Measurements from ENCODE around the gene LEMD2.

LEMD2 gene

DNA sequence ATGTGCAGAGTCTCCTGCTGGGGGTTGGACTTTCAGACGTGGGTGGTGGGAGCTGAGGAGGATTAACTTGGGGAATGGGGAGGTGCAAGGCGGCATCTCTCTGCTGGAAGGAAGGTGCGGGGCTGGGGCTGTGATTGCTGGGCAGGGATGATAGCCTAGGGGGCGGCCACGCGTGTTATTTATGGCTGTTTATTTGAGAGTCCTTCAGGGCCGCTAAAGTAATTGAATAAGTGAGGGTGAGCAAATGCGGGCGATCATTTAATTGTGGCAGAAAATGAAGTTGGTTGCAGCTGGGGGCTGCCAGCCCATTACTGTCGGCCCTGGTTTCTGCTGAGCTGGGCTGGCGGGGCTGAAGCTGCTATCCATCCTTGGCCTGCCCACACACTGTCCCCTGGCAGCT lies 34.7 kb downstream of the LEMD2 start:
- no peak for DNase-seq

DNA sequence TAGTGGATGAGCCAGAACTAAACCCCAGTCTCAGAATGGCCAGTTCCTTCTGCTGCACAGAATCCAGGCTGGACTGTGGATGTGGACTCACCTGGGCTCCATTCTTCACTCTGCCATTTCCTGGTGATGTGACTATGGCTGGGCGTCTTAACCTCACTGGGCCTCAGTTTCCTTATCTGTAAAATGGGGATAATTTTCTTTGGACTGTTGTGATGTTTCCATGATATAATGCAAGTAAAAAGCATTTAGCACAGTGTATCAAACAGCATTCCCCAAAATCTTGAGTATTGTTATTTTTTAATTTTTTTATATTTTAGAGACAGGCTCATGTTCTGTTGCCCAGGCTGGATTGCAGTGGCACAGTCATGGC lies 36.3 kb downstream of the LEMD2 start:
- no peak for DNase-seq

DNA sequence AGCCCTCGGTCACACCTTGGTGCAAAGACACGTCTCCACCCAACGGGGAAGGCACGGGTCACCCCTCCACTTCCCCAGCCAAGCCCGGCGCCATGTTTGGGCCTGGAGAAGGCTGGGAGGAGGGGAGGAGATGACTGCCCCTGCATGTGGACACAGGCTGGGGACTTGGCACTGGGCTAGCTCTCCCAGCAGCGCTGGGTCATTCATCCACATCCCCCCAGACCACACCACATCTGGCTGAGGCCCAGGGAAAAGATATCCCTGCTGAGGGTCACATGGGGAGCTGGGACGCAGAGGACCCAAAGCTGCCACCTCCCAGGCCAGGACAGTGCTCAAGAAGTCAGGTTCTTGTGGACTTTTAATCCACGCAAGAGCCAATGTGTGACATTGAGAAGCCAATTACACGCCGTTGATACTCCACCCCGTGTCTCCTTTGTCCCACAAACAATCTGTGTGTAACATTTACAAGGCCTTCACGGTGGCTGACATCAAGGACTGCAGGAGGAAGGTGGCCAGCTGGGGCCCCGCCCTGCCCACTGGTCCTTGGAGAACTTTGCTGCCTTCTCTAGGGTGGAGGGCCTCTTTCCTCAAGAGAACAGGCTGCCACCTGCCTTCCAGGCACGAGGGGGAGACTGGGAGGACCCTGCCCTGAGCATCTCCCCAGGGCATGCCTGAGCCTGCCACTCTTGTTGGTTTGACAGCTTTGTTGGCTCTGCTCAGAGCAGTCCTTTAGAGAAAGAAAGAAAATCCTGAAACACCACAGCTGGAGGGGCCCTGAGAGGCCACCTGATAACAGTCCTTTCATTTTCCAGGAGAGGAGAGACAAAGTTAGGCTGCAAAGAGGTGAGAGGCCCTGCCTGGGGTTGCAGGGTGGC lies 36.9 kb downstream of the LEMD2 start:
- no peak for DNase-seq

DNA sequence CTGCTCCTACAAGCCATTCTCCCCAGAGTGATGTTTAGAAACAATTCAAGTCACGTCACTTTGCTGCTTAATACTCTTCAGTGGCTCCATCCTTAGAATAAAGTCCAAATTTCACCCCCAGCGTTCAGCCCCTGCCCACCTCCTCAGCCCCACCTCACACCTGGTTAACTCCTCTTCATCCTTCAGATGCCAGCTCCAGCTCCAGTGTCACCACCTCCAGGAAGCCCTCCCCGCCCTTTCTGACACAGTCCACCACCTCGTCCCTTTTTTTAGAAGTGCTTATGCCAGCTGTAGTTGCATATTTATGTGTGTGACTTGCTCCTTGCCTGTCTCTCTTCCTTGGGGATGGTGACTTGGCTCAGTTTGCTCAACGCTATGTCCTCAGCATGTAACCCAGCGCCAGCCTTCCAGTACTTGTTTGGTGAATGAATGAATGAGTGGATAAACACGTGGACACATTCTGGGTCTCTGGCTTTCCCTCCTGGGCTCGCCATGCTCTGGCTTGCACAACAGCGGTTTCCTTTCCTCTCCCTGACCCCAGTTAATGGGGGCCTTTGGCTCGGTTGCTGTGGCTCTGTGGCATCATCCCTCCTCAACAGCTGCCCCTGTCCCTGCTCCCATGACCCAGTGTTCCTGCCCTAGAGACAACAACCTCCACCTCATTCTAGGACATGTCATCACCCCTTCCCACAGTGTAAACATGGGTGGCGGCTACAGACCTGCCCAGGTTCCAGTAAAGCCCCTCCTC lies 38.5 kb downstream of the LEMD2 start:
- DNase-seq = no peak

DNA sequence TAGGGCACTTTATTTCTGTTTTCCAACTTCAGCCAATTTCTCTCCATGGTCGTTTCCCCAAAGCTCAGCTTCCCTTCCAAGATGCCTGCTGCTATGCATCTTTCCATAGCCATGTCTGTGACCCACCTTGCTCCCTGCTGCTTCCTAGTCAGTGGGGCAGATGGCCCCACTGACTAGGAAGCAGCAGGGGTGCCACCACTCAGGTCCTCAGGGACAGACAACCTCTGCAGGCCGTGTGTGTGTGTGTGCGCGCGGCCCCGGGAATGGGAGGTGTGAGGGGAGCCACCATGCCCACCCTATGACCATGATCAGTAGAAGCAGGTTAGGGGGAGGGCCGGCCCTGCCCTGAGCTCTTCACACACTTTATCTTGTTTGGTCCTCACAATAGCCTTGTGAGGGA lies 39.5 kb downstream of the LEMD2 start:
- no peak for DNase-seq

DNA sequence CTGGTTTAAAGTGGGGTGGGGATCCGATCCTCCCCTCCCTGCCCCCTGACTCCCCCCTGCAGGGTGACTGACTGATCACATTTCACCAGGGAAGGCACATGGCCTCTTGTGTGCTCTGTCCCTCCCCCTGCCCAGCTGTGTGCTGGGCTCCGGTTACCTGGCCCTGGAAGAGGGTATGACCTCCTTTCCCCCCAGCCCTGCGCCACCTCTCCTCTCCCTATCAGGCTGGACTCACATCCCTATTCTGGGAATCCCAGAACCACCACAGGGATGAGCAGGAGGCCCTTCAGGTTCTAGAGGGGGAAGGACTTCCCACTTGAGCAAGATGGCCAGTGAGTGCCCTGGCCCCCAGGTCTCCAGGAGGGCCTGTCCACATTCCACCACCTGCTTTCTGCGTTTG lies 40.1 kb downstream of the LEMD2 start:
- no peak for DNase-seq

DNA sequence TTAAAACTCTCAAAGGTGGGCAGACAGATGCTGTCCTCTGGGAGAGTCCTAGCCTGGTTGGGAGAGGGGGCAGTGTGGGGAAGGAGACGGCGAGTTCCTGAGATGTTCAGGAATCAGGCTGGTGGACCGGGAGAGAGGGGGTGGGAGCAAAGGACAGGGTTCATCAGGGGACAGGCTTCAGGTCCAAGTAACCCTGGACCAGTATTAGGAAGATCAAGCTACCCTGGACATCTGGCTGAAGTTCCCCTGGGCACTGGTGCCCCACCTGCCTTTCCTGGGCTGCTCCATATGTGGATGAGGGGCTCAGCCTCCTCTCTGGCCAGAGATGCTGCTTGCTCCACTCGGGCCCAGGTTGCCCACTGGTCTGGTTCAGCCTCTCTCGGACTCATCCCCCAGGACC lies 41.1 kb downstream of the LEMD2 start:
- no peak for DNase-seq

DNA sequence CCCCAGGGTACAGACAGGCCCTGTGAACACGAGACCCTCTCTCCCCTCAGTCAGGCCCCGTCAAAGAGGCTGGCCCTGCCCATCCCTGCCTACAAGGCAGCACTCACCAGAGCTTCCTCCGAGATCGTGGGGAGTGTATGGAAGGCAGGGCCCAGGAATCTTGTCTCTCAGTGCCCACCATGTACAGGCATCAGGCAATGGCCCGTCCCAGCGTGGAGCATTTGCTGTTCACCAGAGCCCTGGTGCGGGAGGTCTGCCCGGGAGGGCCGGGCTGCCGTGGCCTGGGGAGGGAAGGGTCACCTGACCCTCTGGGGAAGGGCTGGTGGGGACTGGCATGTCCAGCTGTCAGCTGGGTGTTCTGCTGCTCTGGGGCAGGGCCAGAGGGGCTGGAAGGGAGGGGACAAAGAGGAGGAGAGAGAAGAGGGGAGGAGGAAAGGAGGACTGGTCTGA lies 42.3 kb downstream of the LEMD2 start, which contains the start of gene IP6K3:
Gene IP6K3, minus strand, starts transcription at position 255 of the 450 bp plus-strand sequence. CDS start 11,429 bp downstream, outside the sequence.
- no peak for DNase-seq

DNA sequence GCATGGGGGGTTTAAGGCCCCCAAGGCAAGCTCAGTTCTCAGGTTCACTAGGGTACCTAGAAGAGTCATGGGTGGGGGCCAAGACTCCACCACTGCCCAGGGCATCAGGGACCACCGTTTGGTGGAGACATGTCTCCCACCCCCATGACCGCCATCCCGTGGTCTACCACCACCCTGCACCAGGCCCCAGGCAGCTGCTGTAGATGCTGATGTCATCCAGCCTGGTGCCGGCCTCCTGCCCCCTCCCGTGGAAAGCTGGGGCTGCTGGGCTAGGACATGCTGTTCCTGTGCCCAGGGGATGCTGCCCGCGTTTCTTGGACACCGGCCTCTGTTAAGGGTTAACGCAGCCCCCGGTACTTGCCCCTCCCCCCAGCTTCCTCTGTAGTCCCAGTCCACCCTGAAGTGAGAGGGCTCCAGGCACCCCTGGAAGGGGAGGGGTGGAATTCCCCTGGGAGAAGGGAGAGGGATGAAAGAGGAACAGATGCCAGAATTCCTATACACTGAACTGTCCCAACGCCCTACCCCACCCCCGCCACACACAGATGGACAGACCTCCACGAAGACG lies 42.8 kb downstream of the LEMD2 start:
- peak; percentile 61 for DNase-seq

DNA sequence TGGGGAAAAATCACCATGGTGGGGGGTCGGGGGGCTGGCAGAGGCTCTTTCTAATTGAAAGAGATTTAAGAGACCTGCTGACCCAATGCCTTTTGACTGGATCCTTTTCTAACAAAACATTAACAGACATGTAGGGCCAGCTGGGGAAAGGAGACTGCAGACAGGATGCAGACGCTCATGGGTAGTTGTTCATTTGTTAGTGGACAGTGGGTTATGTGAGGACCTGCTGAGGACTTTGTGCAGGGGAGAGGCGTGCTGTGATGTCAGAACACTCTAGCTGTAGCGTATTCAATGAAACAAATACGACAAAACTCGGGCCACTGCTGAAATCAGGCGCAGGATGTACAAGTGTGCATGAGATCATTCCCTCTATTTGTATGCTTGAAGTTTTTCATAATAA lies 43.4 kb downstream of the LEMD2 start:
- no peak for DNase-seq

DNA sequence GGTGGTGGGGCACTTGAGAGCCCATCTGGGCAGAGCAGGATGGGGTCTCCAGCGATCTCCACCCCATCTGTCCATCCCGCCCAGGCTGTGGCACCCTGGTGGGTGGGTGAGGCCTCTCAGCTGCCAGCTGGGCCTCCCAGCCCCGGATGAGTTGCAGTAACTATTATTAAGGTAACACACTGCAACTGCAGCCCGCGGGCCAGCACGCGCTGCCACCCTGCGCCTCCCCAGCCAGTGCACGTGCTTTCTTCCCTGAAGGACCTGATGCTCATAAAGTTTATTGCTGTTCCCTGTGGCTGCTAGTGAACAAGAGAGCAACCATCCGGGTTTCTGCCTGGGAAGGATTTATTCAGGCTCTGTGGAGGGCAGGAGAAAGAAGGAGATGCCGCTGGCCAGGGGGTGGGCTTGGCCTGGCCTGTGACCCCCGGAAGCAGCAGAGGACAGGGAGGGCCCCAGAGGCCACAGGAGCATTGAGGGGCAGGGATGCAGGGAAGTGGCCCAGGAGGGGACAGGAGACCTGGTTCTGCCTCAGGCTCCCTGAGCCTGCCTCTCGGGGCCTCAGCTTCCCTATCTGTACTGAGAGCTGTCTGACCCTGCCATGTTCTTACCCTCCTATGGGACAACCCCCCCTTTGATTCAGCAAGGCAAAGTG lies 43.9 kb downstream of the LEMD2 start:
- no peak for DNase-seq

DNA sequence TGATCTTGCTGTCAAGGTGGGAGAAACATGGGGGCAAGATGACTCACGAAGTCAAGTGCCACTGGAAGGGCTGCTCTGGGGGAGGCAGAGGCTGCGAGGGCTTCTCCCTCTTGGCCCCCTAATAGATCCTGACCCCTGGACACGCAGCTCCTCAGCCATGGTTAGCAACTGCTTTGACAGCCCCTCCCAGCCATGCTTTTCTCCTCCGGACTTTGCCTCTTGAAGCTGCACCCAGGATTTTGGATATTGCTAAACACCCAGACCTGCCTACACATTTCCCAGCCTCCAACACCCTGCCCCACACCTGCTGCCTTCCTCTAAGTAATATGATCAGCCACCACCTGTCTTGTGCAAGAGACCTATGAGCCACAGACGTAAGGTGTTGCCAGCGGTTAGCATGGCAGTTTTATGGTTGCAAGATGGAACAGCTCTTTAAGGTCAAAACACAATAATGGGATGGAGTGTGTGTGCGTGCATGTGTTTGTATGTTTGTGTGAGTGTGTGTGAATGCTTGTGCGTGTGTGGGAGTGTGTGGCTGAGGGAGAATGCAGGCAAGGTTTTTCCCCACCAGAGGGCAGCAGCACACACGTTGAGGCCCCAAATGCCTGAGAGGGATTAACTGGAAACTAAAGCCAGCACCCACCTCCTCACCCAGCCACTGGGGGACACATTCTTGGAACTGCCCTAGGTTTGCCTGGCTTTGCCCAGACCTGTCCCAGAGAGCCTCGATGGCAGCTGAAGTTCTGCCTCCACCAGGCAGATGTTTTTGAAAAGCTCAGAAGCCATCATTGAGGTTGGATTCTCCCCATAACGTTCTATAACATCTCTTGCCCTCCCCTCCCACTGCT lies 44.7 kb downstream of the LEMD2 start:
- DNase-seq = peak; percentile 74

DNA sequence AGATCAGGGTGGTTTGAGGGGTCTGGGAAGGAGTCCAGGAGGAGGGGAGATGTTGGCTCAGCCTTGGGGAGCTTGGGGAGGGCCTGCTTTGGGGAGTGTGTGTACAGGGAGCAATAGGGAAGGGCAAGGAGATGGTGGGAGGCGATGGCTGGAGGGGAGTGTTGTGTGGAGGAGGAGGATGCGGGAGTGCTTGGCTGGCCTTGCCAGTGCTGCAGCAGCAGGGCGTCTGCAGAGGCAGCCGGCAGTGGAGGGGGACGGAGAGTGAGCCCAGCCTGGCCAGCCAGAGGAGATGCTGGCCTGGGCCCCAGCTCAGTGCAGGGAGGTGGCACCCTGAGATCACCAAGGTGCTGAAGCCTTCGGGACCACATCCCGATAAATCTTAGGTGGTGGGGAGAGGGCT lies 46.1 kb downstream of the LEMD2 start:
- DNase-seq = no peak

DNA sequence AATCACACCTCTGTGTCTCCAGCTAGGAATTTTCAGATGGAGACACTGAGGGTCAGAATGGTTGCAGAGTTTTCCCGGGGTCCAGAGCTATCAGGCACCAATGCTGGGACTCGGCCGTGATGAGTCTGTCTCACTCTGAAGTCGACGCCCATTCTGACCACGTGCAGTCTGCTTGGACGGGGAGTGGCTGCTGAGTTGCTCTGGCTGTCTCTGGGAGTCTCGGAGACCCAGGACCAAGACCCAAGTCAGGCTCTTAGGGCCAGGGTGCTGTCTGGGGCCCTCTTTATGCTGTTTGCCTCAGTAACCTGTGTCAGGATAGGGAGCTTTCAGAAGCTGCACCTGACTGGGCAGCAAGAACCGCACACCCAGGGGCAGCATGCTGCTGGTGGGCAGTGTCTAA lies 46.8 kb downstream of the LEMD2 start:
- no peak for DNase-seq

DNA sequence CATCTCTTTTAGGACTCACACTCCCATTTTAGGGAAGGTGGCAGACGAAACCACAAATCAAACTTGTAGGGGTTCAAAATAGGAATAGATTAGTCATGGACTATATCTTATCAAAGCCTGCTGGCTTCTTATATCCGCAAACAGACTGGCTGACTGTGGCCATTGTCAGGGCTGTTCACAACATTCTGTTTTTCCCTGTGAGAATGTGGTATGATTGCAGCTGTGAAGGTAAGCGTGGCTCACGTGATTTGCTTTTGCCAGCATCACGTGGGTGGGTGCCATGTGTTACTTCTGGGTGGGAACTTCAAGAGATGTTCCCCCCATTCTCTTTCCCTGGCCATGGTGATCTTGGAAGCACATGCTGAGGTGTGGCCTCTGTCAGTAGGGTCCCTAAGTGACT lies 48.1 kb downstream of the LEMD2 start:
- DNase-seq = no peak

DNA sequence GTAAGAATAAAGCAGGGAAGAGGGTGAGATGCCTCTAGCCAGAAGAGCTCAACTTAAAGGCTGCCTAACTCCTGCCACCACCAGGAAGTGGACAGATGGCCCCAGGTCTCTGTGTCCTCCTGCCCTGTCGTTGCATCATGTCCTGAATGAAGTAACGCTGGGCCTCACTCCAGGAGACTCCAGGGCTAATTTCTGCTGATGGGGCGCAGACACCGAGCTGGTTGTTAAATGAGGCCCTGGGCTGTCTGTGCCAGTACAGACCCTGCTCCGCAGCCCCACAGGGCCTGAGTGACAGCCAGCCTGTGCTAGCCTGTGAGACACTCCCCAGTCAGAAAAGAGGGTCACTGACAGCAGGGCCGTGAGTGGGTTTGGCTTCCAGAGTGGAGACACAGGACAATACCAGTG lies 48.7 kb downstream of the LEMD2 start:
- DNase-seq = no peak

DNA sequence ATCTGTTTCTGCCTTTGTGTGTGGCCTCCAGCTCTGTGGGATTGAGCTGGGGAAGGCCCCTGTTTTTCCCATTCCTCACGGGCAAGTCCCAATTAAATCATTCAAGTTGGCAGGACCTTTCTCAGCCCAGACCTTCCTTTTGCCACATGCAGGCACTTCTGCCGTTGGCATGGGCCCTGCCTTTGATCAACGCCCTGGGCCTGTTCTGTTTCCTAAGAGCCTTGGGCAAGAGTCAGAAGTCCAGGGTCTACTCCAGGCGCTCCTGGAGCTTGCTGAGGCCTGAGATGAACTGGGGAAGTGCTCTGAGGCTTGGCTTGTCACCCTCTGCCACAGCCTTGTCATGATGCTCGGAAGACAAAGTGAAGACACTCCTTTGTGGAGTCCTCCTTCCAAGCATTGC lies 49.4 kb downstream of the LEMD2 start:
- no peak for DNase-seq

DNA sequence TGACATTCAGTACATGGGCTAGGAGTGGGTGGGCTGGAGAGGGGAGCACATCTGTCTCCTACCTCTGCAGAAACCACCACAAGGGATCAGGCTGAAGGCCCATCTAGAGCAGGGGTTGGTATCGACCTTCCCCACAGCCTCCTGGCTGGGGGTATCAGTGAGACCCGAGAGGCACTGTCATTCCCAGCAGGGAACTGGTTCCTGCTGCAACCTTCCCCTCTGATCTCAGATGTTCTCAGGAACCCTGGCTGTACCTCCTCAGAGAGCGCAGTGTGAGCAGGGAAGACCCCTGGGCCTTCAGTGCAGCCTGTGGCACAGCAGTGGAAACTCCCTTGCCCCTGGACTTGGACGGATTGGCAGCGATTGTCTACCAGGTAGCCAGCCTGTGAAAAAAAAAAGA lies 50.1 kb downstream of the LEMD2 start:
- no peak for DNase-seq

DNA sequence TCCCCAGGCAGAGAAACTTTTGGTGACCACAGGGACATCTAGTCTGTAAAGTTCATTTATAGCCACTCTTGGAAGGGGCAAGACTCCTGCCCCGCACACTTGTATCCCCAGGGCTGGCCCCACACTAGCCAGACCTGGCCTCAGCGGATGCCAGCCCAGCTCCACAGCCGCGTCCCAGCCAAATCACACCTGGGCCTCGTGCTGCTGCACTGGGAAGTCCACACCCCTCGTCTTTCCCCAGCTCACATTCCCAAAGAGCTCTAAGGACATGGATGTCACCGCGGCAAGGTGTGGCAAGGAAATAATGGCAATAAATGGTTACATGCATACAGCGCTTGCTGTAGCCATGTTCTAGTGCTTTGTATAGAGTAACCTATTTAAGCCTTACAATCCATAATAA lies 50.8 kb downstream of the LEMD2 start:
- DNase-seq = no peak

DNA sequence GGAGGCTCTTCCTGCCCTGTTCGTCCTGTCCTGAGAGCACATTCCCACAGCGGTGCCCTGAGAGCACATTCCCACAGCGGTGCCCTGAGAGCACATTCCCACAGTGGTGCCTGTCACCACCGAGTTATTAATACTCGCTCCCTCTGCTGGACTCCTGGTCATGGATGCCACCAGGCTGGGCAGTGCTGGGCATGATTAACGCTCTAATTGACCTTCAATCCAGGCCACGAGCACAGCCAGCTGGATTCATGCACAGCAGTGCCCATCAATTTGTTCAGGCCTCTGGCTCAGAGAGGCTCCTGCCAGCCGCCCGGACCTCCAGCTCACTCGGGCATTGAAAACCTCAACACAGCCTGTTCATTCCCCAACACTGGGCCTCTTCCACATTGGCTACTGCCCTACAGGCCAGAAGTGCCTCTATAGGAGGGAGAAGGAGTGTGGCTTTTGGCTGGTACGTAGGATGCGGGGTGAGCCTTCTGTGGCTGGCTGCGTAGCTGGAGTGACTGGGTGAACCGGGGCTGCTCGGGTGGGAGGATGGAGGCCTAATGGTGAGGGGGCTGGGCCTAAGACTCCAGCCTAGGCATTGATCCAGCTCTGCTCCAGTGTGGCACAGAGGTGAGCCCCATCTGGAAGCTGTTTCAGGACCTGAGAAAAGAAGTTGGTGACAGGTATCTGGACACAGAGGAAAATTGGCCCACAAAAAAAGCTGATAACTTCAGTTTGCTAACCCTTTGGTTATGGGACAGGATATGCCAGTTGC lies 51.5 kb downstream of the LEMD2 start:
- DNase-seq = no peak

DNA sequence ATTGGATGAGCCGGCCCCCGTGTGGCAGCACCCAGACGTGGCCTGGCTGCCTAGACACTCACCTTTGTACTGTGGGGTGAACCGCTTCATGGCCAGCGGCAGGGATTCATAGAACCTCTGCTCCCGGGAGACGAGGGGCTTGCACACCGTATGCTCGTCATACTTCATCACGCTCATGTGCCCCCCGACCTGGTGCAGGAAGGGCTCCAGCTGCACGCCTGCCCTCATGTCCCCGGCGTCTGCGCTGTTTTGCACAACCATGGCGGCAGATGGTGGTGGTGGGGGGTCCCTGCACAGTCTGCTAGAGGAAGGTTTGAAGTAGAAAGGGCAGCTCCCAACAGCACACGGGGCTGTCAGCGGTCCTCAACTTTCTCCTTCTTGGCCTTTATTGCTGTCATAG lies 53.7 kb downstream of the LEMD2 start:
- DNase-seq = no peak

DNA sequence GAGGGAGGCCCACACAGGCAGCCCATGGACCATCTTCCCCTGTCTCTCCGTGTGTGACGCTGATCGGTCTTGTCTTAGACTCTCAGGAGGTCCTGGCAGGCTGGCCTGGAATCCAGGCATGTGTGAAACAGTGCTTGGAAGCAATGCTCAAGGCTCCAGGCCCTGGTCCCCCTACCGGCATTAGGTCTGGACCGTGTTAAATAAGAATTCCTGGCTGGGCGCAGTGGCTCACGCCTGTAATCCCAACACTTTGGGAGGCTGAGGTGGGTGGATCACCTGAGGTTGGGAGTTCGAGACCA lies 55.3 kb downstream of the LEMD2 start:
- DNase-seq = no peak
